HUDEP-2 (cell line): ENCODE measurements around the gene ROR2.

Experiments used
- DNase-seq, 76 experiments: peaks; one replicate each; lab custom pipeline; 2025; ENCODE audit not compliant: unreplicated experiment in 76 of 76; lab: John Stamatoyannopoulos, UW

Gene ROR2

GRCh38 chr9:91949392-91949945, 559 bp downstream of the ROR2 start:
- peak in 18 of 76 experiments; percentile 12 to 56 (median 38) for DNase-seq

- DNase-seq: peak in 73 of 76 experiments; percentile 22 to 85 (median 70)
Observed at GRCh38 chr9:91948597-91949391, 1.2 kb downstream of the ROR2 start.

- peak in 57 of 76 experiments; percentile 10 to 68 (median 37) for DNase-seq
Observed at GRCh38 chr9:91948101-91948596, 1.9 kb downstream of the ROR2 start.

GRCh38 chr9:91946653-91947488, 3.2 kb downstream of the ROR2 start:
- peak in 1 of 76 experiments; percentile 6 for DNase-seq

GRCh38 chr9:91946196-91946595, 3.8 kb downstream of the ROR2 start:
- DNase-seq: peak in 7 of 76 experiments; percentile 5 to 43 (median 15)

- peak in 33 of 76 experiments; percentile 5 to 58 (median 23) for DNase-seq
Observed at GRCh38 chr9:91945277-91946085, 4.5 kb downstream of the ROR2 start.

- no peak for DNase-seq
Observed at GRCh38 chr9:91944711-91945110, 5.3 kb downstream of the ROR2 start.

- DNase-seq: no peak
Observed at GRCh38 chr9:91943478-91944470, 6.3 kb downstream of the ROR2 start.

- no peak for DNase-seq
Observed at GRCh38 chr9:91942201-91942600, 7.8 kb downstream of the ROR2 start.

GRCh38 chr9:91939978-91940377, 10.1 kb downstream of the ROR2 start:
- DNase-seq: no peak

- DNase-seq: no peak
Observed at GRCh38 chr9:91937727-91938126, 12.3 kb downstream of the ROR2 start.

GRCh38 chr9:91937056-91937455, 13.0 kb downstream of the ROR2 start:
- no peak for DNase-seq

- no peak for DNase-seq
Observed at GRCh38 chr9:91935805-91936514, 14.1 kb downstream of the ROR2 start.

- no peak for DNase-seq
Observed at GRCh38 chr9:91935066-91935749, 14.8 kb downstream of the ROR2 start.

GRCh38 chr9:91934654-91935053, 15.4 kb downstream of the ROR2 start:
- DNase-seq: no peak

- DNase-seq: no peak
Observed at GRCh38 chr9:91933556-91934352, 16.3 kb downstream of the ROR2 start.

- peak in 1 of 76 experiments; percentile 16 for DNase-seq
Observed at GRCh38 chr9:91930475-91930874, 19.6 kb downstream of the ROR2 start.
